Hepatocyte (in vitro differentiated cells): ENCODE data around the gene PLCG1. TPM values are rescaled to one million over a fixed set of nuclear protein-coding genes. Genes with fewer than 3 reads are reported as not detected.

ENCODE experiments used
- DNase-seq: peaks from one replicate; pipeline ENCODE4 v3.0.0-alpha.2; 2016; ENCODE audit warnings: low spot score
- H2AFZ ChIP-seq: fragments of 200-600 bp; sonication (generic); 2 replicates; pipeline ENCODE4 v1.6.0; 2016; ENCODE audit warnings: antibody characterized with exemption, mild to moderate bottlenecking
- H3K27ac ChIP-seq: fragments of 200-600 bp; sonication (generic); 2 replicates; pipeline ENCODE4 v1.5.1; 2016; ENCODE audit warnings: mild to moderate bottlenecking
- H3K27me3 ChIP-seq: fragments of 200-600 bp; sonication (generic); 2 replicates; pipeline ENCODE4 v1.6.1; 2016
- H3K36me3 ChIP-seq: fragments of 200-600 bp; sonication (generic); replicated peaks from 2 replicates; pipeline ENCODE4 v1.5.1; 2016; ENCODE audit warnings: low read depth; ENCODE audit not compliant: insufficient read depth
- H3K4me1 ChIP-seq: fragments of 200-600 bp; sonication (generic); 2 replicates; pipeline ENCODE4 v1.5.1; 2016; ENCODE audit warnings: mild to moderate bottlenecking, moderate library complexity; ENCODE audit not compliant: insufficient read depth
- H3K4me2 ChIP-seq: fragments of 200-600 bp; sonication (generic); 2 replicates; pipeline ENCODE4 v1.6.0; 2016
- H3K4me3 ChIP-seq: fragments of 200-600 bp; sonication (generic); 2 replicates; pipeline ENCODE4 v1.5.1; 2016; ENCODE audit warnings: mild to moderate bottlenecking
- H3K79me2 ChIP-seq: fragments of 200-600 bp; sonication (generic); 2 replicates; pipeline ENCODE4 v1.6.0; 2017; ENCODE audit warnings: mild to moderate bottlenecking
- H3K9me2 ChIP-seq: fragments of 200-600 bp; sonication (generic); replicated peaks from 2 replicates; pipeline ENCODE4 v1.6.0; 2017; ENCODE audit warnings: mild to moderate bottlenecking; ENCODE audit not compliant: insufficient read depth
- H3K9me3 ChIP-seq: fragments of 200-600 bp; sonication (generic); 2 replicates; pipeline ENCODE4 v1.5.1; 2016; ENCODE audit warnings: low read depth, mild to moderate bottlenecking
- H4K20me1 ChIP-seq: fragments of 200-600 bp; sonication (generic); 2 replicates; pipeline ENCODE4 v1.6.0; 2016; ENCODE audit warnings: mild to moderate bottlenecking; ENCODE audit not compliant: insufficient read depth, poor library complexity, severe bottlenecking
- EZH2 ChIP-seq: fragments of 200-600 bp; sonication (generic); IDR thresholded peaks from 2 replicates; pipeline ENCODE4 v1.6.1; 2016; ENCODE audit warnings: antibody characterized with exemption, mild to moderate bottlenecking, borderline replicate concordance
- EZH2phosphoT487 ChIP-seq: fragments of 200-600 bp; sonication (generic); IDR thresholded peaks from one replicate; pipeline ENCODE4 v1.6.1; 2018; ENCODE audit warnings: antibody characterized with exemption, mild to moderate bottlenecking, low read depth, moderate library complexity; ENCODE audit not compliant: unreplicated experiment, severe bottlenecking
- WGBS: methylation state at CpG from one replicate; pipeline ENCODE4 v1.1.6; 2016; ENCODE audit warnings: low lambda C conversion rate; ENCODE audit errors: missing lambda C conversion rate; 5-methylcytosine and 5-hydroxymethylcytosine counted together
- polyA plus RNA-seq: library from polyadenylated mRNA; unstranded; fragments of >200 nt; fragmentation: Nextera tagmentation; extraction: Ambion mirVana; gene quantifications from 2 replicates; pipeline ENCODE4 v1.2.1, GENCODE V29; 2016
- total RNA-seq: library from RNA; depleted of rRNA; stranded (reverse); fragments of >200 nt; gene quantifications from 2 replicates; pipeline ENCODE4 v1.2.3, GENCODE V29; 2014
- TF ChIP-seq, protein P1 (sequence below): fragments of 200-600 bp; sonication (generic); IDR thresholded peaks from 2 replicates; pipeline ENCODE4 v1.5.1; 2016; ENCODE audit warnings: antibody characterized with exemption, mild to moderate bottlenecking; ENCODE audit not compliant: poor library complexity

The PLCG1 gene
- total and polyA plus RNA-seq, 2 experiments from 2014 or later = 52.7 to 73.2 TPM

DNA sequence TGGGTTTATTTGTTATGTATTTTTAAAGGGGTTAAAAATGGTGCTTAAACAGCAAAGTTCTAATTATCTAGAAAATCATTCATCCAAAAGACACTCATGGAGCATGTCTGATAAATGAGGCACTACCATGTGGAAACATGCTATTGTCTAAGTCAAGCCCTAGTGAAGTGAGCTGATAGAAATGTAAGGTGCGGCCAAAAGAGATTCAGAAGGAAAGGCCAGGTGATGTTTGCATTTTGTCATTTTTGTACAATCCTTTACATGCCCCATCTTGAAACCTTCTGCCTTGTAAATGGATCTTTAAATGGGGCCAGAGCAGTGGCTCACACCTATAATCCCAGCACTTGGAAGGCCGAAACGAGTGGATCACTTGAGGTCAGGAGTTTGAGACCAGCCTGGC is 77.3 kb downstream of the PLCG1 start:
- peaks cover 4% of the 10 kb centered on the region for H3K79me2 ChIP-seq
- no peaks in the 10 kb centered on the region for H3K36me3 ChIP-seq
- H3K9me2 ChIP-seq = no peaks in the 10 kb centered on the region
- WGBS = 94% methylated on average over 3 of the region's 3 CpGs
- H4K20me1 ChIP-seq = no peaks in the 10 kb centered on the region
- TF ChIP-seq EZH2 (no peak), EZH2phosphoT487 (no peak)
- TF ChIP-seq, protein P1, sequence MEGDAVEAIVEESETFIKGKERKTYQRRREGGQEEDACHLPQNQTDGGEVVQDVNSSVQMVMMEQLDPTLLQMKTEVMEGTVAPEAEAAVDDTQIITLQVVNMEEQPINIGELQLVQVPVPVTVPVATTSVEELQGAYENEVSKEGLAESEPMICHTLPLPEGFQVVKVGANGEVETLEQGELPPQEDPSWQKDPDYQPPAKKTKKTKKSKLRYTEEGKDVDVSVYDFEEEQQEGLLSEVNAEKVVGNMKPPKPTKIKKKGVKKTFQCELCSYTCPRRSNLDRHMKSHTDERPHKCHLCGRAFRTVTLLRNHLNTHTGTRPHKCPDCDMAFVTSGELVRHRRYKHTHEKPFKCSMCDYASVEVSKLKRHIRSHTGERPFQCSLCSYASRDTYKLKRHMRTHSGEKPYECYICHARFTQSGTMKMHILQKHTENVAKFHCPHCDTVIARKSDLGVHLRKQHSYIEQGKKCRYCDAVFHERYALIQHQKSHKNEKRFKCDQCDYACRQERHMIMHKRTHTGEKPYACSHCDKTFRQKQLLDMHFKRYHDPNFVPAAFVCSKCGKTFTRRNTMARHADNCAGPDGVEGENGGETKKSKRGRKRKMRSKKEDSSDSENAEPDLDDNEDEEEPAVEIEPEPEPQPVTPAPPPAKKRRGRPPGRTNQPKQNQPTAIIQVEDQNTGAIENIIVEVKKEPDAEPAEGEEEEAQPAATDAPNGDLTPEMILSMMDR = no peak
- no peak overlapping the region for H3K4me2 ChIP-seq
- no peaks in the 10 kb centered on the region for H3K4me1 ChIP-seq
- no peak overlapping the region for H3K4me3 ChIP-seq
- no peak overlapping the region for H3K27ac ChIP-seq
- no peak overlapping the region for H2AFZ ChIP-seq
- H3K9me3 ChIP-seq = no peaks in the 10 kb centered on the region
- no peaks in the 10 kb centered on the region for H3K27me3 ChIP-seq
- no peak for DNase-seq

DNA sequence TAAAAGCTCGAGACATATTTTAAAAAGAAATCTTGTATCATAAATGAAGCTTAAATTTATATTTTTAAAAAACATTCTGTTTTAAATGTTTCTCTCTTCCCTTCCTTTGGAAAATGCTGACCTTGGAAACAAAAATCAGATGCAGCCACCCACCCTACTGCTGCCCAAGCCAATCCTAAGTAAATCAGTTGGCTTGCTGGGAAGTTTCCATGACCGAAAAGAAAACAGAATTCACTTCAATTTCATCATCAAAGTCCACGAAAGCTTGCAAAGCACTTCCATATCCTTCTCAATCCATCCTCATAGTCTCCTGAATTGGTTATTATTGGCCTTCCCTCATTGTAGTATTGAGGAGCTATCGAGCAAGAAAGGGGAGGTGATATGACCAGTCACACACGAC is 80.1 kb downstream of the PLCG1 start:
- Histone ChIP-seq H3K27ac (no peak overlapping the region), H3K27me3 (no peaks in the 10 kb centered on the region), H3K79me2 (no peaks in the 10 kb centered on the region), H3K4me3 (no peak overlapping the region), H2AFZ (no peak overlapping the region), H3K4me2 (no peak overlapping the region), H3K9me2 (no peaks in the 10 kb centered on the region), H3K36me3 (no peaks in the 10 kb centered on the region), H4K20me1 (no peaks in the 10 kb centered on the region), H3K9me3 (no peaks in the 10 kb centered on the region), H3K4me1 (no peaks in the 10 kb centered on the region)
- WGBS = 92% methylated on average over 5 of the region's 5 CpGs
- DNase-seq = no peak
- TF ChIP-seq EZH2 = no peak
- TF ChIP-seq, protein P1 = no peak
- no peak for TF ChIP-seq EZH2phosphoT487

DNA sequence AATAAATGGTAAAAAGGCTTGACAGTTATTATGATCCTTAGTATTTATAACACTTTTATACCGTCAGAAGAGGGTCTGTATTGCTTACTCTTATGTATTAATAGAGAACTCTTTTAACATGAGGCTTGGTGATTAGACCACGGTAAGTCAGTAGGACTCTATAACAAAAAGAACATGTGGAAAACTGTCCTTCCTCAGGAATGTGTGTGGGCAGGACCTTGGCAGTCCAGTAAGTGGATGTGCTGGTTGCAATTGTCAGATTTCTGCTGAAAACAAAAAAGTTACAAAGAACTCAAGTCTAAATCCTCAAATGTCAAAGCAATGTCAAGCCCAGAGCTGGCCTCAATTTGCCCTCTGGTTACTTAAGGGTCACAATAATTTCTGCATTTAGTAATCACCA is 81.1 kb downstream of the PLCG1 start:
- H3K27me3 ChIP-seq = no peaks in the 10 kb centered on the region
- no peak overlapping the region for H3K4me3 ChIP-seq
- no peaks in the 10 kb centered on the region for H3K79me2 ChIP-seq
- no peak overlapping the region for H2AFZ ChIP-seq
- no peak overlapping the region for H3K27ac ChIP-seq
- no peaks in the 10 kb centered on the region for H3K9me2 ChIP-seq
- no peak for TF ChIP-seq EZH2phosphoT487
- no peak for TF ChIP-seq EZH2
- TF ChIP-seq, protein P1 = no peak
- no peaks in the 10 kb centered on the region for H3K9me3 ChIP-seq
- no peaks in the 10 kb centered on the region for H4K20me1 ChIP-seq
- no peak for DNase-seq
- no peak overlapping the region for H3K4me2 ChIP-seq
- H3K4me1 ChIP-seq = no peaks in the 10 kb centered on the region
- H3K36me3 ChIP-seq = no peaks in the 10 kb centered on the region
- 80% methylated on average over 2 of the region's 2 CpGs for WGBS

DNA sequence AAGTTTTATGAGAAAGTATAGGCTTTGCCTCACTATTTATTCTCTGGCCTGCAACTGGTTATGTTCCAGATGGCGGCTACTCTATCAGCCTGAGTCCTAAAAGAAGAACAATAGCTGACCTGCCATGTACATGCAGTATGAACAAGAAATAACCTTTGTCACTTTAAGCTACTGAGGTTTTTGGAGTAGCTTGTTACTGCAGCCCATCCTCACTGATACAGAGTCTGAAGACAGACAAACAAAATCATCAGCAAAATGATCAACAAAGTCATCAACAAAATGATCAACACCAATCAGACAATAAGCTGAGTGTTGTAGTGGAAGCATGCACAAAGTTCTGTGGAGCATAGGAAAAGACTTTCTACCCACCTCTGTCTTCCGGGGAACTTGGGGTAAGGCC is 82.5 kb downstream of the PLCG1 start:
- Histone ChIP-seq H3K27me3 (no peaks in the 10 kb centered on the region), H3K9me3 (no peaks in the 10 kb centered on the region), H3K4me3 (no peak overlapping the region), H3K4me2 (no peak overlapping the region), H3K9me2 (no peaks in the 10 kb centered on the region), H3K4me1 (no peaks in the 10 kb centered on the region), H4K20me1 (no peaks in the 10 kb centered on the region), H3K36me3 (no peaks in the 10 kb centered on the region), H2AFZ (no peak overlapping the region), H3K27ac (no peak overlapping the region), H3K79me2 (no peaks in the 10 kb centered on the region)
- 96% methylated on average over 2 of the region's 2 CpGs for WGBS
- no peak for DNase-seq
- TF ChIP-seq EZH2 (no peak), EZH2phosphoT487 (no peak)
- TF ChIP-seq, protein P1 = no peak
